PC-3 (cell line): ENCODE measurements around the gene AREL1. TPM values are rescaled to one million over a fixed set of nuclear protein-coding genes. Genes with fewer than 3 reads are reported as not detected.

ENCODE experiments used
- ATAC-seq: fragments of 200-7000 bp; cut with Tn5 transposase; 2 replicates; pipeline ENCODE4 v1.9.1; 2020; ENCODE audit warnings: mild to moderate bottlenecking, moderate library complexity
- BruUV-seq: library from RNA; stranded (reverse); fragments of 400-500 nt; replicated peaks from 2 replicates; lab custom pipeline; 2021; lab: Mats Ljungman, UMichigan
- CTCF ChIA-PET: fragments of 300-600 bp; sonication (Branson Sonifier 250); formaldehyde crosslinking; loops from one replicate; lab custom pipeline; 2022; ENCODE audit warnings: antibody characterized with exemption; lab: Charles Lee
- POLR2A ChIA-PET: fragments of 300-600 bp; sonication (Branson Sonifier 250); formaldehyde crosslinking; loops from one replicate; lab custom pipeline; 2022; ENCODE audit warnings: antibody characterized with exemption; ENCODE audit not compliant: unreplicated experiment; lab: Charles Lee
- DNase-seq: peaks from one replicate; pipeline ENCODE4 v3.0.0-alpha.2; 2015
- H2AFZ ChIP-seq: fragments of 300-600 bp; sonication (generic); 2 replicates; pipeline ENCODE4 v1.6.0; 2016; ENCODE audit warnings: antibody characterized with exemption, low read length
- H3F3A ChIP-seq: fragments of 300-600 bp; sonication (generic); one replicate; pipeline ENCODE4 v1.6.0; 2017; ENCODE audit warnings: antibody characterized with exemption, low read length, control low read depth, mild to moderate bottlenecking; ENCODE audit not compliant: unreplicated experiment
- H3K27ac ChIP-seq: fragments of 300-600 bp; sonication (generic); 2 replicates; pipeline ENCODE4 v1.5.1; 2016; ENCODE audit warnings: mild to moderate bottlenecking, low read length
- H3K27me3 ChIP-seq: fragments of 300-600 bp; sonication (generic); 2 replicates; pipeline ENCODE4 v1.6.1; 2016; ENCODE audit warnings: low read length, mixed read lengths
- H3K36me3 ChIP-seq: fragments of 300-600 bp; sonication (generic); 2 replicates; pipeline ENCODE4 v1.6.1; 2016; ENCODE audit warnings: low read depth, mixed run types, low read length, mixed read lengths
- H3K4me1 ChIP-seq: fragments of 300-600 bp; sonication (generic); 2 replicates; pipeline ENCODE4 v1.5.1; 2016; ENCODE audit warnings: low read length; ENCODE audit not compliant: insufficient read depth
- H3K4me2 ChIP-seq: fragments of 300-600 bp; sonication (generic); 2 replicates; pipeline ENCODE4 v1.6.0; 2016; ENCODE audit warnings: low read length
- H3K4me3 ChIP-seq: fragments of 300-600 bp; sonication (generic); 2 replicates; pipeline ENCODE4 v1.5.1; 2016; ENCODE audit warnings: mild to moderate bottlenecking, low read length, mixed read lengths
- H3K79me2 ChIP-seq: fragments of 300-600 bp; sonication (generic); 2 replicates; pipeline ENCODE4 v1.6.1; 2017; ENCODE audit warnings: low read length, mixed read lengths
- H3K9ac ChIP-seq: fragments of 300-600 bp; sonication (generic); 2 replicates; pipeline ENCODE4 v1.6.0; 2016; ENCODE audit warnings: mild to moderate bottlenecking, low read length
- H3K9me2 ChIP-seq: fragments of 300-600 bp; sonication (generic); replicated peaks from 2 replicates; pipeline ENCODE4 v1.6.1; 2016; ENCODE audit warnings: mixed run types, low read length, mixed read lengths
- H3K9me3 ChIP-seq: fragments of 300-600 bp; sonication (generic); 2 replicates; pipeline ENCODE4 v1.6.1; 2016; ENCODE audit warnings: low read length, mixed read lengths
- H4K20me1 ChIP-seq: fragments of 300-600 bp; sonication (generic); 2 replicates; pipeline ENCODE4 v1.6.1; 2016; ENCODE audit warnings: low read length, mixed read lengths
- EZH2 ChIP-seq: fragments of 300-600 bp; sonication (generic); IDR thresholded peaks from one replicate; pipeline ENCODE4 v1.6.1; 2017; ENCODE audit warnings: antibody characterized with exemption, mild to moderate bottlenecking, low read length; ENCODE audit not compliant: unreplicated experiment
- EZH2phosphoT487 ChIP-seq: fragments of 300-600 bp; sonication (generic); IDR thresholded peaks from 2 replicates; pipeline ENCODE4 v1.6.1; 2018; ENCODE audit warnings: mild to moderate bottlenecking, antibody characterized with exemption, low read length, borderline replicate concordance
- intact Hi-C: fragments of 100-400 bp; cut with micrococcal nuclease; formaldehyde crosslinking; loops from 2 replicates; pipeline ENCODE4 v1.9.0; 2023
- total RNA-seq: library from RNA; depleted of rRNA; stranded (reverse); fragments of >200 nt; gene quantifications from 2 replicates; pipeline ENCODE4 v1.2.3, GENCODE V29; 2014
- TF ChIP-seq, protein P1 (sequence below): fragments of 300-600 bp; sonication (generic); conservative IDR thresholded peaks from 2 replicates; pipeline ENCODE4 v1.5.1; 2017; ENCODE audit warnings: antibody characterized with exemption, low read depth, mild to moderate bottlenecking, low read length

AREL1 gene
- total RNA-seq, 1 experiment from 2014 or later: 32.1 TPM

DNA sequence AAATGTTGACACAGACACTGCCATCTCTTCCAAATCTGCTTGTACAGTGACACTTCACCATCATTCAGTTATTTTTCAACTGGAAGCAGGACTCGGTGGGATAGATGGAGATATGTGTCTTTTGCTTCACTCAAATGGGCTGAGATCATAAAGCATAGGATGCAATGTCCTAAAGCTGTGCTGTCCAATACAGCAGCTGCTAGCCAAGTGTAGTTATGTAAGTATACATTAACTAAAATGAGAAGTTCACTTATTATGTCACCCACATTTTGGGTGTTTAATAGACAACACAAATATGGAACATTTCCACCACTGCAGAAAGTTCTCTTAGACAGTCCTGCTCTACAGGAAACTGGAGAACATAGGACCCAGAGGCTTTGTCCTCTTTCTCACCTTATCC lies 43.6 kb downstream of the AREL1 start:
- H3K9me2 ChIP-seq: no peaks in the 10 kb centered on the region
- H3K36me3 ChIP-seq: peaks cover 46% of the 10 kb centered on the region
- POLR2A ChIA-PET: no interaction called here
- H3K9ac ChIP-seq: no peak overlapping the region
- H2AFZ ChIP-seq: no peak overlapping the region
- H3F3A ChIP-seq: peaks cover 3% of the 10 kb centered on the region
- no peaks in the 10 kb centered on the region for H3K79me2 ChIP-seq
- no peaks in the 10 kb centered on the region for H3K9me3 ChIP-seq
- TF ChIP-seq EZH2phosphoT487 (no peak), EZH2 (no peak)
- TF ChIP-seq, protein P1, sequence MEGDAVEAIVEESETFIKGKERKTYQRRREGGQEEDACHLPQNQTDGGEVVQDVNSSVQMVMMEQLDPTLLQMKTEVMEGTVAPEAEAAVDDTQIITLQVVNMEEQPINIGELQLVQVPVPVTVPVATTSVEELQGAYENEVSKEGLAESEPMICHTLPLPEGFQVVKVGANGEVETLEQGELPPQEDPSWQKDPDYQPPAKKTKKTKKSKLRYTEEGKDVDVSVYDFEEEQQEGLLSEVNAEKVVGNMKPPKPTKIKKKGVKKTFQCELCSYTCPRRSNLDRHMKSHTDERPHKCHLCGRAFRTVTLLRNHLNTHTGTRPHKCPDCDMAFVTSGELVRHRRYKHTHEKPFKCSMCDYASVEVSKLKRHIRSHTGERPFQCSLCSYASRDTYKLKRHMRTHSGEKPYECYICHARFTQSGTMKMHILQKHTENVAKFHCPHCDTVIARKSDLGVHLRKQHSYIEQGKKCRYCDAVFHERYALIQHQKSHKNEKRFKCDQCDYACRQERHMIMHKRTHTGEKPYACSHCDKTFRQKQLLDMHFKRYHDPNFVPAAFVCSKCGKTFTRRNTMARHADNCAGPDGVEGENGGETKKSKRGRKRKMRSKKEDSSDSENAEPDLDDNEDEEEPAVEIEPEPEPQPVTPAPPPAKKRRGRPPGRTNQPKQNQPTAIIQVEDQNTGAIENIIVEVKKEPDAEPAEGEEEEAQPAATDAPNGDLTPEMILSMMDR: no peak
- H3K27me3 ChIP-seq: no peaks in the 10 kb centered on the region
- H3K4me2 ChIP-seq: no peak overlapping the region
- DNase-seq: no peak
- CTCF ChIA-PET: no interaction called here
- H3K27ac ChIP-seq: no peak overlapping the region
- peaks cover 25% of the 10 kb centered on the region for H3K4me1 ChIP-seq
- intact Hi-C loops: no loop called here
- no TSS peak for BruUV-seq
- H3K4me3 ChIP-seq: no peak overlapping the region
- no peak for ATAC-seq
- H4K20me1 ChIP-seq: no peaks in the 10 kb centered on the region

DNA sequence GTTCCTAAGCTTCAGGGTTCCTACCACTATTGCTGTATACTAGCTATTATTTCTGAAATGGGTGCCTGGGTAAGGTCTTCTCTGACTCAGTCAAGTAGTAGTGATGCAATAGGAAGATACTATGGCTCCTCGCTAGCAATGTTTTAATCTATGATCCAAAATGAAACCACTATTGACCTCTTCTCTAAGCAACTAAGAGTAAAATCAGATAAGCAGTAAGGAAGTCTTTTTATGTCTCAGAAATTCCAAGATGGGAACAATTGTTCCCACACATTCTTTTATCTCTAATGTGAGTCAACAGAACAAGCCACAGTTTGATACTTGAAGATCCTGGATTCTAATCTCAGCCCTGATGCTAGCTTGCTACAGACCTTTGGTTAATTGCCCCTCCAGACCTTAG lies 45.1 kb downstream of the AREL1 start:
- no peak overlapping the region for H3K4me3 ChIP-seq
- H2AFZ ChIP-seq: no peak overlapping the region
- H3K27ac ChIP-seq: no peak overlapping the region
- peaks cover 3% of the 10 kb centered on the region for H3F3A ChIP-seq
- TF ChIP-seq EZH2phosphoT487 (no peak), EZH2 (no peak)
- TF ChIP-seq, protein P1: no peak
- ATAC-seq (no peak), DNase-seq (no peak)
- no peaks in the 10 kb centered on the region for H3K9me2 ChIP-seq
- H3K9ac ChIP-seq: no peak overlapping the region
- H3K9me3 ChIP-seq: no peaks in the 10 kb centered on the region
- no peaks in the 10 kb centered on the region for H4K20me1 ChIP-seq
- POLR2A ChIA-PET: no interaction called here
- CTCF ChIA-PET: no interaction called here
- peaks cover 46% of the 10 kb centered on the region for H3K36me3 ChIP-seq
- H3K4me2 ChIP-seq: no peak overlapping the region
- no peaks in the 10 kb centered on the region for H3K79me2 ChIP-seq
- H3K4me1 ChIP-seq: peaks cover 25% of the 10 kb centered on the region
- no TSS peak for BruUV-seq
- intact Hi-C loops: no loop called here
- no peaks in the 10 kb centered on the region for H3K27me3 ChIP-seq

DNA sequence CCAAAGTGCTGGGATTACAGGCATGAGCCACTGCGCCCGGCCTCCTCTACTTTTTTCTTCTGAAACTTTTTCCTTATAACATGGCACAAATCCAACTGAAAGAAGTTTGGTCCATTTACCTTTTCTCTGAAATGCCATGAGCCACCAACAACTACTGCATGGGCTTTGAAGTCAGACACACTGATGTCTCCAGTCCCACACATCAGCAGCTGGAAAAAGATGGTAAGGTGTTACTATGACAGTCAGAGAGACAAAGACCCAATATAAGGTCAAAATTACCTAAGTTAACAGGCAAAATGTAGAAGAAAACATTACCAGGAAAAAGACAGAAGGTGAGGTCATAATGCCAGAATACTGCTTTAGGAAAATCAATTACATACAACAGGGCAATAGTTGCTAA lies 48.2 kb downstream of the AREL1 start:
- Histone ChIP-seq H3K27ac (no peak overlapping the region), H3K9me2 (no peaks in the 10 kb centered on the region), H2AFZ (no peak overlapping the region), H4K20me1 (no peaks in the 10 kb centered on the region; the same call in 1 of the 2 replicates), H3K4me1 (peaks cover 14% of the 10 kb centered on the region), H3K27me3 (no peaks in the 10 kb centered on the region), H3K79me2 (no peaks in the 10 kb centered on the region), H3K4me3 (no peak overlapping the region), H3K36me3 (peaks cover 45% of the 10 kb centered on the region), H3K9ac (no peak overlapping the region), H3K4me2 (no peak overlapping the region), H3K9me3 (no peaks in the 10 kb centered on the region), H3F3A (no peaks in the 10 kb centered on the region)
- DNase-seq: no peak
- ChIA-PET POLR2A (no interaction called here), CTCF (no interaction called here)
- TF ChIP-seq, protein P1: no peak
- no peak for TF ChIP-seq EZH2
- TF ChIP-seq EZH2phosphoT487: no peak
- intact Hi-C loops: no loop called here
- BruUV-seq: no TSS peak
- no peak for ATAC-seq
